ENCODE results near the gene CEACAM16.

Gene CEACAM16

GRCh38 chr19:44723299-44723951, 24.5 kb downstream of the CEACAM16 start:
- H3K4me3 Mint-ChIP-seq = no peak overlapping the region

GRCh38 chr19:44723952-44724319, 25.0 kb downstream of the CEACAM16 start:
- Mint-ChIP-seq H3K9me3 (no peaks in the 10 kb centered on the region), H3K4me3 (no peak overlapping the region), H3K27me3 (ENCODE audit: low read depth) (peaks cover 18% of the 10 kb centered on the region), H3K4me1 (peaks cover 11% of the 10 kb centered on the region), H3K27ac (peak overlapping the region in 2 of 3 experiments; percentile 74 to 83), H3K36me3 (ENCODE audit: low read depth) (no peaks in the 10 kb centered on the region)
- peak; percentile 96 to 98 (median 97) for TF ChIP-seq CTCF (IDR thresholded peaks at IDR 0.05; ENCODE audit: unreplicated experiment in 3 of 3)

More at GRCh38 chr19:44723299-44723951, 24.5 kb downstream of the CEACAM16 start:
- peak overlapping the region in 2 of 3 experiments; percentile 74 to 83 for H3K27ac Mint-ChIP-seq
- no peaks in the 10 kb centered on the region for H3K9me3 Mint-ChIP-seq
- no peak for TF ChIP-seq CTCF (IDR thresholded peaks at IDR 0.05; ENCODE audit: unreplicated experiment in 3 of 3)
- peaks cover 18% of the 10 kb centered on the region for H3K27me3 Mint-ChIP-seq (ENCODE audit: low read depth)
- H3K4me1 Mint-ChIP-seq = peaks cover 12% of the 10 kb centered on the region
- no peaks in the 10 kb centered on the region for H3K36me3 Mint-ChIP-seq (ENCODE audit: low read depth)

GRCh38 chr19:44725251-44725650, 26.3 kb downstream of the CEACAM16 start:
- H3K9me3 Mint-ChIP-seq = no peaks in the 10 kb centered on the region
- no peak for TF ChIP-seq CTCF (IDR thresholded peaks at IDR 0.05; ENCODE audit: unreplicated experiment in 3 of 3)
- H3K4me1 Mint-ChIP-seq = peaks cover 11% of the 10 kb centered on the region
- no peak overlapping the region for H3K27ac Mint-ChIP-seq
- H3K4me3 Mint-ChIP-seq = no peak overlapping the region
- H3K36me3 Mint-ChIP-seq (ENCODE audit: low read depth) = no peaks in the 10 kb centered on the region
- peaks cover 21% of the 10 kb centered on the region for H3K27me3 Mint-ChIP-seq (ENCODE audit: low read depth)

GRCh38 chr19:44725684-44726083, 26.7 kb downstream of the CEACAM16 start:
- H3K9me3 Mint-ChIP-seq = no peaks in the 10 kb centered on the region
- H3K27ac Mint-ChIP-seq = no peak overlapping the region
- peaks cover 23% of the 10 kb centered on the region for H3K27me3 Mint-ChIP-seq (ENCODE audit: low read depth)
- TF ChIP-seq CTCF (IDR thresholded peaks at IDR 0.05; ENCODE audit: unreplicated experiment in 3 of 3) = no peak
- no peaks in the 10 kb centered on the region for H3K36me3 Mint-ChIP-seq (ENCODE audit: low read depth)
- no peak overlapping the region for H3K4me3 Mint-ChIP-seq
- H3K4me1 Mint-ChIP-seq = peaks cover 11% of the 10 kb centered on the region

- H3K4me3 Mint-ChIP-seq = no peak overlapping the region
- H3K36me3 Mint-ChIP-seq (ENCODE audit: low read depth) = no peaks in the 10 kb centered on the region
- no peaks in the 10 kb centered on the region for H3K9me3 Mint-ChIP-seq
Measured at GRCh38 chr19:44726465-44726864, 27.5 kb downstream of the CEACAM16 start.

More at GRCh38 chr19:44726465-44726864, 27.5 kb downstream of the CEACAM16 start:
- no peak for TF ChIP-seq CTCF (IDR thresholded peaks at IDR 0.05; ENCODE audit: unreplicated experiment in 3 of 3)
- Mint-ChIP-seq H3K27ac (no peak overlapping the region), H3K4me1 (peaks cover 11% of the 10 kb centered on the region), H3K27me3 (ENCODE audit: low read depth) (peaks cover 24% of the 10 kb centered on the region)
